Measurements from ENCODE around the gene CCDC195. TPM values are rescaled to one million over a fixed set of nuclear protein-coding genes. Genes with fewer than 3 reads are reported as not detected.

The CCDC195 gene
- total RNA-seq, 1 experiment from 2014 or later = not detected

GRCh38 chr2:224753743-224754540 lies 37.8 kb upstream of the CCDC195 start:
- TF ChIP-seq EZH2 (IDR thresholded peaks at IDR 0.05; ENCODE audit: low read depth) = no peak
- no peak for TF ChIP-seq CTCF (conservative IDR thresholded peaks at IDR 0.05)
- Histone ChIP-seq H3K4me1 (replicated peaks; ENCODE audit: insufficient read depth) (no peaks in the 10 kb centered on the region), H3K27me3 (ENCODE audit: insufficient read depth, low read depth) (no peaks in the 10 kb centered on the region), H3K36me3 (ENCODE audit: low read depth) (no peaks in the 10 kb centered on the region), H3K4me2 (no peak overlapping the region), H4K20me1 (ENCODE audit: insufficient read depth) (no peaks in the 10 kb centered on the region), H3F3A (ENCODE audit: insufficient read depth, low read depth) (no peaks in the 10 kb centered on the region), H3K27ac (no peak overlapping the region), H2AFZ (no peak overlapping the region), H3K9me3 (ENCODE audit: insufficient read depth, low read depth) (peaks cover 13% of the 10 kb centered on the region), H3K79me2 (ENCODE audit: low read depth) (no peaks in the 10 kb centered on the region), H3K4me3 (no peak overlapping the region), H3K9me2 (ENCODE audit: insufficient read depth) (no peaks in the 10 kb centered on the region)
- intact Hi-C loops (cut with micrococcal nuclease; ENCODE audit: unreplicated experiment) = no loop called here
- CTCF ChIA-PET = no interaction called here
- POLR2A ChIA-PET (ENCODE audit: unreplicated experiment) = no interaction called here
- no TSS peak for BruUV-seq (replicated peaks)
- DNase-seq = no peak

GRCh38 chr2:224751996-224752698 lies 36.0 kb upstream of the CCDC195 start:
- no peak for DNase-seq
- BruUV-seq (replicated peaks) = no TSS peak
- Histone ChIP-seq H3K27me3 (ENCODE audit: insufficient read depth, low read depth) (no peaks in the 10 kb centered on the region), H2AFZ (0 out of 2 replicates have a peak overlapping the region, but pooled peaks have one; percentile 13), H3K4me3 (no peak overlapping the region), H3F3A (ENCODE audit: insufficient read depth, low read depth) (no peaks in the 10 kb centered on the region), H3K36me3 (ENCODE audit: low read depth) (no peaks in the 10 kb centered on the region), H3K79me2 (ENCODE audit: low read depth) (no peaks in the 10 kb centered on the region), H3K4me2 (no peak overlapping the region), H3K9me2 (ENCODE audit: insufficient read depth) (no peaks in the 10 kb centered on the region), H3K9me3 (ENCODE audit: insufficient read depth, low read depth) (0 out of 2 replicates have a peak, but pooled peaks cover 3% of the 10 kb centered on the region), H4K20me1 (ENCODE audit: insufficient read depth) (no peaks in the 10 kb centered on the region), H3K4me1 (replicated peaks; ENCODE audit: insufficient read depth) (no peaks in the 10 kb centered on the region), H3K27ac (no peak overlapping the region)
- no peak for TF ChIP-seq CTCF (conservative IDR thresholded peaks at IDR 0.05)
- no peak for TF ChIP-seq EZH2 (IDR thresholded peaks at IDR 0.05; ENCODE audit: low read depth)
- CTCF ChIA-PET = no interaction called here
- POLR2A ChIA-PET (ENCODE audit: unreplicated experiment) = no interaction called here
- intact Hi-C loops (cut with micrococcal nuclease; ENCODE audit: unreplicated experiment) = no loop called here

GRCh38 chr2:224749136-224749535 lies 33.0 kb upstream of the CCDC195 start:
- H3K9me2 ChIP-seq (ENCODE audit: insufficient read depth) = no peaks in the 10 kb centered on the region
- no peaks in the 10 kb centered on the region for H3K27me3 ChIP-seq (ENCODE audit: insufficient read depth, low read depth)
- no peak overlapping the region for H3K4me2 ChIP-seq
- H4K20me1 ChIP-seq (ENCODE audit: insufficient read depth) = no peaks in the 10 kb centered on the region
- no peak for DNase-seq
- no TSS peak for BruUV-seq (replicated peaks)
- no peaks in the 10 kb centered on the region for H3K4me1 ChIP-seq (replicated peaks; ENCODE audit: insufficient read depth)
- H2AFZ ChIP-seq = no peak overlapping the region
- ChIA-PET CTCF (no interaction called here), POLR2A (ENCODE audit: unreplicated experiment) (no interaction called here)
- no peaks in the 10 kb centered on the region for H3K36me3 ChIP-seq (ENCODE audit: low read depth)
- no peak overlapping the region for H3K27ac ChIP-seq
- intact Hi-C loops (cut with micrococcal nuclease; ENCODE audit: unreplicated experiment) = no loop called here
- H3K9me3 ChIP-seq (ENCODE audit: insufficient read depth, low read depth) = no peaks in the 10 kb centered on the region
- no peak overlapping the region for H3K4me3 ChIP-seq
- no peaks in the 10 kb centered on the region for H3F3A ChIP-seq (ENCODE audit: insufficient read depth, low read depth)
- H3K79me2 ChIP-seq (ENCODE audit: low read depth) = no peaks in the 10 kb centered on the region
- peak; percentile 59 for TF ChIP-seq CTCF (conservative IDR thresholded peaks at IDR 0.05)
- TF ChIP-seq EZH2 (IDR thresholded peaks at IDR 0.05; ENCODE audit: low read depth) = no peak
